Measurements from ENCODE around the gene TNNT1.

Gene TNNT1

DNA sequence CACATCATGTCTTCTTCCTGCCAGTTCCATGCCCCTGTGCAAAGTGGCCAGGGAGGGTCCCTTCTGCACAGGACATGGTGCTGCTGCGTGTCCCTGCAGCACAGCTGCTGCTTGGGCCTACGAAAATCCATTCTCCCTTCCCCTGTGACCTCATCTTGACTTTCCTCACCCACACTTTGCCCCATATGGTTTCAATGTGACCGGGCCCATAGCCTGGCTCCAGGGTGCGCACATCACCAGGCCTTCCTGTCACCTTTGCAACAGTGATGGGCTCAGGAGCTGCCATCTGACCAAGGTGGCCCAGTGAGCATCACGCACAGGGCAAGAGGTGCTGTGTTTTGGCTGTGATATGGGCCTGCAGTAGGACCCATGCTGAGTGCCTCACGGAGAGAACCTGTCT lies 42.4 kb downstream of the TNNT1 start:
- DNase-seq = no peak

DNA sequence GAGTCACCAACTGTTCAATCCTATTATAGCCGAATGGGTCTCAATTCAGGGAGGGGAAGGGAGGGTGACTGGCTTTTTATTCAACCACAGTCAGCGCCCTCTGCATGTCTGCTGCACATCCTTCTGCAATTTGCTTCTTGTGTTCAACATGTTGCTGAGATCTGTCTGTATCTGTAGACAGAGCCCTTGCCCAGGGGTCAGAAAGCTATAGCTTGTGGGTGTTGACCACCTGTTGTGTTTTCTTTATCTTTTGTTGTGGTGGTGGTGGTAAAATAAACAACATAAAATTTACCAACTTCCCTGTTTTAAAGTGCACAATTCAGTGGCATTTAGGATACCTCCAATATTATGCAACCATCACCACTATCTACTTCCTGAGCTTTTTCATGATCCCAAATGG lies 43.8 kb downstream of the TNNT1 start:
- no peak for DNase-seq

DNA sequence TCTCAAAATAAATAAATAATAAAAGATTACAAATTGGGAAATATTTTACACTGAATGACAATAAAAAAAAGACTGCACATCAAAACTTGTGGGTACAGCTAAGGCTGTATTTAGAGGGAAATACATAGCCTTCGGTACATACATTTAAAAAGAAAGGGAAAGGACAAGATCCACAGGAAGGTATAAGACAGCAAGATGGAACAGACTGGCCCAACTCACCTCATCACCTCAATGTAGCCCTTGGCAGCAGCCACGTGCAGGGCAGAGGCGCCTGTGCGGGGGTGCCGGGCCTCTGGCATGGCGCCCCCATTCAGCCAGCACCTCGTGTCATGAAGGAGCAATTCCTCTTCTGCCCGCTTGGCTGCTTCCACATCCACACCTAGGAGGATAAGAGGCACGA lies 45.8 kb downstream of the TNNT1 start:
- DNase-seq = no peak

DNA sequence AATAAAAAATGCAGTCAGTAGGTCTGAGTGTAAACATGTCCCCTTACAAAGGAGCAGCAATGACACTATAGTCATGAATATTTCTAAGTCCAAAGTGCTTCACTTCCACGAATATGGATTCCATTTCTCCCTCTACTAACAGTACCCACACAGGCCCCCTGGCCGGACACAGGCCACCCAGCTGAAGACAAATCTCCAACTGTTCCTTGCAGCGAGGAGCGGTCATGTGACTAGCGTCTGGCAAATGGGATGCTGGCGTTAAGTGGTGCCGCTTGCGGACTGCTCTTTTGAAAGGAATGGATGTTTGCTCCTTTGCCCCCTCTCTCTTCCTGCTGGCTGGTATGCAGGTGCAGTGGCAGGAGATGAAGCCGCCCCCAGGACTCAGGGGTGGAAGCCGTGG lies 47.7 kb downstream of the TNNT1 start:
- DNase-seq = no peak

DNA sequence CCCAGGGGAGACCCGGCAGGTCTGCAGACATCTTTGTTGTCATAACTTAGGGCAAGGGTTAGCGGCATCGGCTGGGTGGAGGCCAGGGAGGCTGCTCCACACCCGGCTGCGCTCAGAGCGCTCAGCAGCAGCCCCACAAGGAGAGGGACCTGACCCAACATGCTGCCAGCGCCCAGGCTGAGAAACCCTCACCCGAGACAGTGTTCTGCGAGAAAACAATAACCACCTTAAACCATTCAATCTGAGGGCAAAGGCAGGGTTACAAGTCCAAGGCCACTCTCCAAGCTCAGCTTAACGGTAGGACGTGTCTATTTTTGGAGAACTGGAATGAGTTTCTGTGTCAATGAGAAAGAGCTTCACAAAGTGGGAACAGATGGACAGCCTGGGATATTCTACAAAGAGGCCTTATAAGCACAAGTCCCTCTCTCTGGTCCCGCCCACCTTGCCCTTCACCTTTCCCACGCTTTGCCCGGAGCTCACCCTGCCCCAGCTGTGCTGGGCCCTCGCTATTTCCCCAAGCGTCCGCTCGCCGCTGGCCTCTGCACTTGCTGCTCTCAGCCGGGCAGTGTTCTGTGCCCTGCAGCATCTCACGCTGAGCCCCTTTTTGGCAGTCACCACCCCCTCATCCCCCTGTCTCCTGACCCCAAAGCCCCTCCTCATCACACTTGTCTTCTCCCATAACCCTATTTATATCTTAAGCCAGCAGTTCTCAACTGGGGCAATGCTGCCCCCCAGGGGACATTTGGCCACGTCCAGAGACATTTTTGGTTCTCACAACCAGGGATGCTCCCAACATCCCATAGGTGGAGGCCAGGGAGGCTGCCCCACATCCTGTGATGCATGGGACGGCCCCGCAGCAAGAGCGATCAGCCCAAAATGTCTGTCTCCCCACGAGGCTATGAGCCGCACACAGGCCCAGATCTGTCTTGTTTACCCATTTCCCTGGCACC lies 49.2 kb downstream of the TNNT1 start:
- DNase-seq = no peak

DNA sequence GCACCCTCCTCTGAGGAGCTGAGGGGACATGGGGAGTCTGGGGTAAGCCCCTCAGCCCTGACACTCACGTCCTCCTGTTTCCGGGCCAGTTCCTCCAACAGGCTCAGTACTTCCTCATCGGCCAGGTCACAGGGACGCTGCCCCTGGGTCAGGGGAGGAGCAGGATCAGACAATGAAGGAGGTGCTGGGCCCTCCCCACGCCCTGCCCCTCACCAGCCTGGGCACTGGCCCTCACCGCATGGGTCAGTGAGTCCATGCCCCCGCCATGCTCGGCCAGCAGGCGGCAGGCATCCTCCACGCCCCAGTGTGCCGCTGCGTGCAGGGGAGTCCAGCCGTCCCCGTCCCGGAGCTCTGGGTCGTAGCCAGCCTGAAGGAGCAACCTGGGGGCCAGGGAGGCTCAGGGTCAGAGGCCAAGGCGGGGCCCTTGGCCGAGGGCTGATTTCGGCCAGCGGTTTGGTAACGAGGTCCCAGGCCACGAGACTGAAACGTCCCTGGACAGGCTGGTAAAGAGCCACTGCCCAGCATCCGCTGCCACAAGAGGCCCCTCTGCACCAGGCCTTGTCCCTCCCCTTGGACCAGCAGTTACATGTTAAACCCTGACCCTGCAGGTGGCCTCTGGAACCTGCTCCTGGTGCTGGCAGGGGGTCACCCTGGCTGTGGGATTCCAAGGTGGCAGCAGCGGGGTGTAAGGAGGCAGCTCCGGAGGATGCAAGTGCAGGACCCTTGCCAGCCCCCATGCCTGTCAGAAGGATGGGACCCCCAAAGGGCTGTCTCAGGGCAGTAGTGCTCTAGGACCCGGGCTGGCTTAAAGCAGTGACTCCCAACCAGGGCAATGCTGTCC lies 50.1 kb downstream of the TNNT1 start:
- no peak for DNase-seq

DNA sequence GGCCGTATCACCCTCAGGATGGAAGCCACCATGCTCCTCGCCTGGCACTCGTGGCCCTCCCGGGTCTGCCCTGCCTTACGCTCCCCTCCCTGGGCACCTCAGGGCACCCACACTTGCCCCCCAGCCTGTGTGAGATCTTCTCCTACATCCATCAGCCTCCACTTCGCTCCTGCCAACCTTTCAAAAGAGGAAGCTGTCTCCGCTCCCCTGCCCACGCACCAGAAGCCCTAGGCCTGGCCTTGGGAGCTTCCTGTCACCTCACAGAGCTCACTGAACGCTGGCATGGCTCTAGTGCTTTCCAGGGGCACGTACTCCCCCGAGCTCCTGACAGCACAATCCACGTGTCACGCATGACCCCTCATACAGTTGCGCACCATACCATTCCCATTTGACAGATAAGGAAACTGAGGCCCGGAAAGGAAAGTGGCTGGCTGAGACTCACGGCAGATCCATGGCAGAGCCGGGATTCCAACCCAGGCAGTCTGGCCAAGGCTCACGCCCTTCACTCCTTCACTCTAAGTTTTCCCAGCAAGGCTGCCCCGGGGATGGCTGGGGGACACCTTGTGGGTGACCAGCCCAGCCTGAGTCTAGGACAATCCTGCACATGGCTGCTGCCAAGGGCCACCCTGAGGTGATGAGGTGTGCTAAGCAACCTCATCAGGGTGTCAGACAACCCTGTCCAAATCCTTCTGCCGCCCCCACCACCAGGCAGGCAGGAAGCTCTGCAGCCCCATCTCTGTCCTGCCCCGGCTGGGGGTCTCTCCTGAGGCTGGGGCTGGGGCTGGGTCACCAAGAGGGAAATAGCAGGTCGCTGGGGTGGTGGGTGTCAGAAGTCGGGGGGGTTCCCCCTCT lies 50.9 kb downstream of the TNNT1 start:
- DNase-seq = no peak

DNA sequence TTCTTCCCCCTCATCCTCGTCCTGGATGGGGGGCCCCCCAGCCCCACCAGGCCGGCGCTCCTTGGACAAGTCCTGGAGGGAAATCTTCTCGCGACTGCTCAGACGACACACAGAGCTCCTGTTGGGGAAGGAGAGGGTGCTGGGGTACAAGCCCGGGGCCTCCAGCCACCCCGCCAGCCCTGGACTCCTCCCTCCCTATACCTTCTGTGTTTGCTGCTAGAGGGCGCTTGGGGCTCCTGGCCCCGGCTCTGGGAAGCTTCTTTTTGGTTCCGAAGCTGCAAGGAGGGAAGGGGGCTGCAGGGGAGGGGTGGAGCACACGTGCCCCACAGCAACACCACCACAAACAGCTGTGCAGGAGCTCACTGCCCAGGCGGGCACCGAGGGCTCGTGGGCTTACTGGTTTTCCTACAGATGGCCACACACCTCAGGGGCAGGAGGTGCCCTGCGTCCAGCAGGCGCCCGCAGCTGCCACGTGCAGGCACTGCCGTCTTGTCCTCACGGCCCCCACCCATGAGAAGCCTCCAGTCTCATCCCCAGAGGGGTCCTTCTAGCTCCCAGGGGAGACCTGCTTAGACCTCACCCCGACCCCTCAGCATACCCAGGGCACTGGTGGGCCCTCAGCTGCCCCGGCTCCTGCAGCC lies 52.8 kb downstream of the TNNT1 start:
- DNase-seq = no peak

DNA sequence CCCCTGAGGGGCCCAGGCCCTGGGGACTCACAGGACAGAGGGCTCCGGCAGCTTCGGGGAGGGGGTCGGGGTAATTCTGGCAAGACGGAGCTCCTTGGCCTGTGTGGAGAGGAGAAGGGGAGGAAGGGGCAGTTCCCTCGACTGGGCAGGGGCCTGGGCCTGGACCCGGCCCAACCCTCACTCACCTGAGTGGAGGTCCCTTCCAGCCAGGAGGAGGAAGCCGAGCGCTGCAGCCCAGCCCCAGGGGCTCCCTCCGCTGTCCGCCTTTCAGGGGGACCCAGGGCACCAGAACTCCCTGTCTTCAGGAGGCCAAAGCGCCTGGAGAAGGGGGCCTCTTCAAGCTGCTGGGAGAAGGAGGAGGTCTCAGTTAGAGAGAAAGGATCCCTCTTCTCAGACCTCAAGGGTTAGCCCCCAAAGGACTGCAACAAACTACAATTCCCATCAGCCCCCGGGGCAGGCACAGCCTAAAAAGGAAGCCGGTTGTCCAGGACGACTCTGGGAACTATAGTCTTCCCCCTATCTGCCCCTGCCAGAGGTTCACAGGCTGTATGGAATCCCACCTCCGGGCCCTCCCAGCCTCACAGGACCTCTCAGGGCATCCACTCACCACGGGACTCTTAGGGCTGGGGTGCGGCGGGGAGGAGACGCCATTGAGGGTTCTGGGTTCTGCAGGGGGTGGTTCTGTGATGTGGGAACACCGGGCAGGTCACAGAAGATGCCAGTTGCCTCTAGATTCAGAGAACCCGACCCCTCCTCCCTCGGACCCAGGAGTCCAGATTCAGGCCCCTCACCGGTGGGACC lies 53.5 kb downstream of the TNNT1 start:
- no peak for DNase-seq

DNA sequence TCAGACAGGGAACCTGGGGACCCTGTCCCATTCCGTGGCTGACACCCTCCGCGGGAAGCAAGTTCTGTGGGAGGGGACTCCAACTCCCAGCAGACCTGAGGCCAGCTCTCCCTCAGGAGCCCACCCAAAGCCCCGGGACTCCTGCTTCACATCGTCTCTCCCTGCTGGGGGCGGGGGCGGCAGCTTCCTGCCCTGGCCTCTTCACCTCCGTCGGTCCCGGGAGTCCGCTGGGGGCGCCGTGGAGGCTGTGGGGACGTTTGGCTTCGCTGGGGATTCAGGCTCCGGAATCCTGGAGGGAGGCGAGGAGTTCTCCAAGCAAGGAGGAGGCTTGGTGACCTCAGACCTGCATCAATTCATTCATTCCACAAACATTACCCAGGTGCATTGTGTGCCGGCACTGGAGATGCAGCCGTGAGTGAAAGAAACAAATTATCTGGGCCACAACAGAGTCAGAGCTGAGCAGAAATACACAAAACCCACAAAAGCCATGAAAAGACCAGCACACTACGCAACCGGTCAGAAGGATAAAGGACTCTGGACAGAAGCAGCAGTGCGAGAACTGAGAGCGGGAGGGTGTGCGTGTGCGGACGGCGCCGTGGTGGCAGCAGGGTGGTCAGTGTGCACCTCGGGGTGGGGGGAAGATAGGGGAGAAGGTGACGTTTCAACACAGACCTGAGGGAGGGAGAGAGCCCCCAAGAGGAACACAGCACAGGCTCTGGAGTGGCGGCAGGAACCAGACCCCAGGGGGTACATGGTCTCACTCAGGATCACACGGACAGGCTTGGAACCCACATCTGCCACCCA lies 54.3 kb downstream of the TNNT1 start:
- no peak for DNase-seq

DNA sequence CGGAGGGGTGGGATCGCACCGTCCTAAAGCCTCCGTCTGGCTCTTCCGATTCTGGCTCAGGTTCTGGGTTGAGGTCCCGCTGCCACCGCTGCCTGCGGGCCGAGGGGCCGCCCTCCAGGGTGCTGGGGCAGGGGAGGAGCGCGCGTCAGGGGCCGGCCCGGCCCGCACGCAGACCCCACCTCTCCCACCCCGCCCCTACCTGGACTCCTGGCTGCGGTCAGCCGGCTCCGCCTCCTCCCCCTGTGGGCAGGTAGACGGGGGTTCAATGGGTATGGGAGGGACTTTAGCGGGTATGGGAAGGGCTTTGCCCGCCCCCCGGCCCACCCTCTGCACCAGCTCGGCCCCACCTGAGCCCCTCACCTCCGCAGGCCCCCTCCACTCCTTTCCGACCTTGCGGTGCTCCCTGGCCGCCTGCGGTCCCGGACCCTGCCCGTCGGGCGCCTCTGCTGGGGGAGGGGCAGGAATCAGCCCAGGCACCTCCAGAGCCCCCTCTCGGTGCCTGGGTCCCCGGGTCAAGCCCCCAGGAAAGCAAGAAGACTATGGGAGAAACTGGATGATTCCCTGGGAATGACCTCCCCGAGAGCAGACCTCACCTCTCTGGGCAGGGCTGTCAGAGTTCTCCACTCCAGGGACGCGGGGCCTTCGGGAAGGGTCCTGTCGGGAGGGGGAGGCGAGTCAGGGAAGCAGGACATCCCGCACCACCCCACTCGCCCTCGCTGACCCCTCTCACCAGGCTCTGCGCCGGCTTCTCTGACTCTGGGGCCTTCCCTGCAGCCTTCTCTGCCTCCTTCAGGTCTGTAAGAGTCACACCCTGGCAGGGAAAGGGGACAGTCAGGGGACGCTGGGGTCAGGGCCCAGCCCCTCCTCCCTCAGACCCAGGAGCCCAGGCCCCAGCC lies 56.3 kb downstream of the TNNT1 start:
- no peak for DNase-seq

DNA sequence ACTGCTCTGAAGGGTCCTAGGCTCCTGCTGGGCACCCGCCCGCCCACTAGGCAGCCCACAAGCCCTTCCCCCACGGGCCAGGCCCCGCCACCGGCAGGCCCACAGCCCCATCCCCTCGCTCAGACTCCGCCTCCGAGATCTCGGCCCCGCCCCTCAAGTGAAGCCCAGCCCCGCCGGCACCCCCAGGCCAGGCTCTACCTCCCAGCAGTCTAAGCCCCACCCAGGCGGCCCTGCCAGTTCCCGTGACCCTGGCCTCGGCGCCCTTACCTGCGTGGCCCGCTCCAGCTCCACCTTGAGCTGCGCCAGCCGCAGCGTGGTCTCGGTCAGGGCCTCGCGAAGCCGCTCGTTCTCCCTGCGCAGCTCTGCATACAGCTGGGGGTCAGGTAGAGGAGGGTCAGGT lies 57.1 kb downstream of the TNNT1 start:
- no peak for DNase-seq

DNA sequence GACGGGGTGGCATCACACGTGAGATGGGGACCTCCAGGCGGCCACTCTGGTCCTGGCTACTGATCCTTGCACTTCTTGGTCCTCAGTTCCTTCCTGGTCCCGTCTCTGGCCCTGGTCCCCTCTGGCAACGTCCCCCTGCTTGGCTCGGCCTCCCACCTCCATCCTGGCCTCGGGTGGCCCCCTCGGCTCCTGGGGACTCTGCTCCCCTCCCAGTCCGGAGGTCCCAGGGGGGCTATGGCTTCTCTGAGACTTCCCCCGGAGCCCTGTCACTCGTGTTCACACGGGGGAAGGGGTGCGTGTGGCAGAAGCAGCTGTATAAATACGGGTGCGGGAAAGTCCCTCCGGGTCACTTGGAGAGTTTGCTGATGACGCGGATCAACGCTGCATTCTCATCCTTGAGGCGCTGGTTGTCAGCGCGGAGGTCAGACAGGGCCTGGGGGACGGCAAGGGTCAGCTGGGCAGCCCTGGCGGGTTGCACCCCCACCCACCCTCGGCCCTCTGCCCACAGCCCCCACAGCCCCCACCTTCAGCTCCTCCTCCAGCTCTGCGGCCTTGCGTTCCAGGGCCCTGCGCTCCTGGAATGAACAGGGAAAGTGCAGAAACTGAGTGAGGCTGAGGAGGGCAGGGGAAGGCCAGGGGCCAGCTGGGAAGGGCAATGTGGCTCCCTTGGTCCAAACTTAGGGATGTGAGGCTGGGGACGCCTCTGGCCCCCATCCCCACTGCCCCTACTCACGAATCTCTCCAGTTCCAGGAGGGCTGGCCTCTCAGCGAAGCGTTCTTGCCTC lies 57.7 kb downstream of the TNNT1 start:
- DNase-seq = no peak

DNA sequence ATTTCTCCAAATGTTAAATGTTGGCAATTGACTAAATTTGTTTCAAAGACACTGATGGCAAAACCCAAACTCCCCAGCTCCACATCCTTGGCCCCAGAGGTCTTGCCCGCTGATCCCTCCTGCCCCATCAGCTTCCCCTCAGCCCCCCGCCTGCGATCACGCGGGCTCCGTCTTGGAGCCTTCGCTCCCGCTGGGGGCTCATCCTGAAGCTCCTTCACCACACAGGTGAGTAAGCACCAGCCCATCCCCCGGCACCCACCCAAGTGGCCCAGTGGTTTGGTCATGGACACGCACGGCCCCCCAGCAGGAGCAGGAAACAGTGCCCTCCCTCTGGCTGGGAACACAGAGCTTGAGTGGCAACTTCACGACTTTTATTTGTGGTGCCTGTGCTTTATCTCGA lies 58.4 kb downstream of the TNNT1 start:
- no peak for DNase-seq

DNA sequence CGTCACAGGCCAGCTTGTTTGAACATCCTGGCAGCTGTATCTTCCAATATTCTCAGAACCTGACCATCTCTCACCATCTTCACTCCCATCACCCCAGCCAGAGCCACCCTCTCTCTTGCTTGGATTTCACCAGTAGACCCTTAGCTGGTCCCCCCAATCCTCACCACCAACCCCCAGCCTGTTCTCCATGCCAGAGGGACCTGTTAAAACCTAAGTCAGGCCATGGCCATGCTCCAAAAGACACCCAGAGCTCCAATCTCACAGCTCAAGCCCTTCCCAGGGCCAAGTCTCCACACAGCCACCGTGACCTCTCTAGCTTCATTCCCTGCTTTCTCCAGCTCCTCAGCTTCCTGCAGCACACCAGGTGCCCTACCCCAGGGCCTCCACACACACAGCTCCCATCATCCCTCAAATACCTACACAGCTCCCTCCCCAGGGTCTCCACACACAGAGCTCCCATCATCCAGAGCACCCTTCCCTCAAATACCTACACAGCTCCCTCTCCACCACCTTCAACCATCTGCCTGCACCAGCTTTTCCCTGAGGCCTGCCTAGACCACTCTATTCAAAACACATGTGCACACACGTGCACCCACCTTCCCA lies 59.6 kb downstream of the TNNT1 start:
- no peak for DNase-seq

DNA sequence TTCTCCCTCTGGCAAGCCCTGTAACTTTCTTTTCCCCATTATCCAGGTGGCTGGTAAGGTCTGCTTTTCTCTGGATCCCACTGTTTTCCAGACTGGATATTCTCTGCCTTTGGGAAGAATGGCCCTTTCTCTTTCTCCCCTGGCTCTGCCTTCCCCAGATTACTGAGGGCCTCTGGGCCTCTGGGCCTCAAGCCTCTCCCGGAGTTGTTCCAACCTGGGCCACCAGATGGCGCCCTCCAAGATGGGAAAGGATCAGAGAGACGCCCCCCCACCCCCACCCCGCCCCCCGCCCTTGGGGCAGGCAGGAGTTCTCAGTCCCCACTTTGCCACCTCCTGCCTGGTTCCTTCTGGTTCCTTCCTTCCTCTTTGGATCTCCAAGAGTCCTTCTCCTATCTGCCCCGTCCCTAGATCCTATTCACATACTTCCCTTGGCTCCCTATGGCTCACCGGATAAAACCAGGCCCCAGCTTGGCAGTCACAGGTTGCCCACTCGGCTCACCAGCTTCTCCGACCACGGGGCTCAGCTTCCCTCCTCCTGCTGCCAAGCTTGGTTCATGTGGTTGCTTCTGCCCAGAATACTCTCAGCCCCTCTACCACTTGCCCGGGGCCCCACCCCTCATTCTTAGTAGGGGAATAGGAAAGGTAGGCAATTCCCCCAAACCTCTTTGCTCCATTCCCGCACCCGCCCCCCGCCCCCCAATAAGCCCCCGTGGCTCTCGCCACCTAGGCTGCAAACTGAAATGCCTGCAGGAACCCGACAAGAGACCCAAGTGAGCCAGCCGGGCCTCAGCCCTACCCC lies 60.3 kb downstream of the TNNT1 start:
- peak; percentile 62 for DNase-seq

DNA sequence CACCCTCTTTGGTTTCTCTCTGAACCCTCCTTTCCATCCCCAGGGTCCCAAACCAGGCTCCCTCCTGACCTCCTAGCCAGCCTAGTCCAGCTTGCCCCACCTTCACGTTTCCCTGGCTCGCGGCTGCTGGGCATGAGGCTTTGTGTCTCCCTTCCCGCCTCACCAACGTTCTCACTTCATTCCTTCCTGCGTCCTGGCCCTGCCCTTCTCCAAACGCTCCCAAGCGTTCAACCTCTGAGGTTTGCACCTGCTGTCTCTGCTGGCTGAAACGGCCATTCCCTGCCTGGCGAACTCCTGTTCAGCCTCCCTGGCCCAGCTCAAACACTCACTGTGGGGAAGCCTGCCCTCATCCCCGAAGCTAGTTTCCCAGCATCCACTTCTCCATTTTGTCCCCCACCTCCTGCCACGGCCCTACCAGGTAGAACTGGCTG lies 61.0 kb downstream of the TNNT1 start:
- DNase-seq = no peak

DNA sequence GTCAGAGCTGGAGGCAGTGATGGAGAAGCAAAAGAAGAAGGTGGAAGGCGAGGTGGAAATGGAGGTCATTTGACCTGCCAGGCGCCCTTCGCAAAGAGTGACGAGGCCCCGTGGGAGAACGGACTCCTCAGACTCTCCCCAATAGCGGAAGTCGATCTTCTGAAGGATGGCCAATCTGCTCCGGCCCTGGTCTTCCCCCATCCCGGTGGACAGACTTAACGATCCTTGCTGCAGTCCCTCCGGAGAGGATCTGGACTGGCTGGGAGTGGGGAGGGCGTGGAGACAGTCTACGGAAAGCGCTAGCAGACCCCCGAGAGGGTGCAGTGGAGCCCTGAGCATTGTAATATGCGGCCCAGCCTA lies 61.5 kb downstream of the TNNT1 start:
- no peak for DNase-seq
